Endometrium (tissue), 2 donors: ENCODE data around the gene CTTNBP2NL.

ENCODE experiments used
- FAIRE-seq: peaks from 2 replicates; lab custom pipeline; 2012; peaks lifted over from hg19 to GRCh38; lab: Jason Lieb, UNC
- donor health status: control.
- donor health status: control.

The CTTNBP2NL gene

GRCh38 chr1:112395821-112396652 lies at the start of gene CTTNBP2NL:
CTTNBP2NL (plus strand) TSS chr1:112396214; CDS start chr1:112416166, 19,952 bp downstream.
- FAIRE-seq = peak; percentile 86

DNA sequence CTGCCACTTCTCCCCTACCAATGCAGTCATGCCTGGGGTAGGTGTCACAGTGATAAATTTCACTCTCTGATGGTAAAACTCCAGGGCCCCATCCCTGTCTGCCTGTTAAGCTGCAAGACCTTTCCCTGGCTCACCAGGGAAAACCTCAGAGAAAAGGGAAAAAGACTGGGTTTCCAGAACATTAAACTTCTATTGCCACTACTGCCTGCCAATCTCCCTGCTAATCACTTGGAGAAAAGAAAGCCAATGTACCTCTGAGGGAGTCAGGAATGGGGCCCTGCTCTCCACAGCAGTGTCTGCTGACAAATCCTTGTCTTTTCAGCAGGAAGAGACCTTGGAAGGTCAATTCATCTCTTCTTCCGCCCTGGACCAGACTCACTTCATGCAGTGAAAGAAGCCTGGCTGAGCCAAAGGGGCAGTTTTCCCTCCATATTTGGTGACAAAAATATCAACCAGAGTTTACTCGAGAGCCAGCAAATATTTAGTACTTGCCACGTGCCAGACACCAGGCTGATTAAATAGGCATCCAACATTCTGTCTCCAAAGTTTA lies 49.1 kb upstream of the CTTNBP2NL start:
- FAIRE-seq = no peak

GRCh38 chr1:112356765-112357164 lies 39.2 kb upstream of the CTTNBP2NL start:
- no peak for FAIRE-seq

GRCh38 chr1:112357467-112357866 lies 38.5 kb upstream of the CTTNBP2NL start:
- no peak for FAIRE-seq

DNA sequence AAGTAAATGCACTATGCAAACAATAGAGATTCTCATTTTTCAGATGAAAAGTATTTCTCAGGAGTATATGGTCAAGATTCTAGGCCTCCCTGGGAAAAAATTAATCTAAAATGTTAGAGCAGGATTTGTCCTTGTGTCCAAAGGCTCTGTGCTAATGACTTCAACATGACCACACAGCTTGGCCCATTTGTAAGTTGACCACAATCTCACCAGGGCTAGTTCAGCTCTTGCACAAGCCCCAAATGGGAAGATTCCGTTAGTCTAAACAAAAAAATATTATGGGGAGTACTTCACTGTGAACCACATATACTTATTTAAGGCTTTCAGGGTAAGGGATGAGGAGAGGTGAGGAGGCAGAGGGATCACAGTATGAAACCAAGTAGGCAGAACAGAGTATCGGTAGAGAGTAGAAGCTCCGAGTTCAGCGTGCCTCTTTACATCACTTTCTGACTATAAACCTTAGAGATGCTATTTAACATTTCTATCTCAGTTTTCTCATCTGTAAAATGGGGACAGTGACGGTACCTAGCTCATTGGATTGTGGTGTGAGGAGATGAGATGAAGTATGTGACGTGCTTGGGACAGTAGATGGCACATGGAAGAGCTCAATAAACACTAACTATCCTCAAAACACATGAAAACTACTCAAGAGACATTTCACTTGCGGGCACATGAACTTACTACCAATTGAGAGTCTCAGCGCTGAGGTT lies 37.8 kb upstream of the CTTNBP2NL start:
- no peak for FAIRE-seq

DNA sequence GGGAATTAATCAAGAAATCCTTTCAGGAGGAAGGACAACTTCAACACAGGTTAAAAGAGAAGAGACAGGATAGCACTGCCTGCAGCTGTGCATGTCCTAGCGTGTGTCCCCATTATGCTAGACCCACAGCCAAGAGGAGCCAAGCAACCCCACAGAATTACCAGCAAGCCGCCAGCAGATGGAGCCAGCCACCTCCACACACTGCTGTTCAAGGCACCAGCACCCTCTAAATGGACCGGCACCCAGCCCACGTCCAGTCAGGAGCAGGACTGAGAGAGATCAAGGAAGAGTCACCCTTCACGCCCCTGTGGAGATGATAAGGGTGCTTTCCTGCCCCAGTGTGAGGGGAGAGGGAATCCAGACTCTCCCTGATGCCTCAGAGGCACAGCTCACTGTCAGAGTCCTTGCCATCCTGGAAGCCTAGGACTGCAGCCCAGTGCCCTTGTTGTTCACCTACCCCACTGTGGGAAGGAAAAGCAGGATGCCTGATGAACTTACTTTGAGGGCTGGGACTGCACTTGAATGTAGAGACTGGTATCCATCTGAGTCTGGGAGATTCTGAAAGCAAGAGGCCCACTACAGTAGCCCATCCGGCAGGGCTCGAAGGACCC lies 37.1 kb upstream of the CTTNBP2NL start:
- no peak for FAIRE-seq

- no peak for FAIRE-seq
Measured at GRCh38 chr1:112359961-112360767, 35.9 kb upstream of the CTTNBP2NL start.

- no peak for FAIRE-seq
Measured at GRCh38 chr1:112363636-112364035, 32.4 kb upstream of the CTTNBP2NL start.

GRCh38 chr1:112368198-112368597 lies 27.8 kb upstream of the CTTNBP2NL start:
- FAIRE-seq = no peak

DNA sequence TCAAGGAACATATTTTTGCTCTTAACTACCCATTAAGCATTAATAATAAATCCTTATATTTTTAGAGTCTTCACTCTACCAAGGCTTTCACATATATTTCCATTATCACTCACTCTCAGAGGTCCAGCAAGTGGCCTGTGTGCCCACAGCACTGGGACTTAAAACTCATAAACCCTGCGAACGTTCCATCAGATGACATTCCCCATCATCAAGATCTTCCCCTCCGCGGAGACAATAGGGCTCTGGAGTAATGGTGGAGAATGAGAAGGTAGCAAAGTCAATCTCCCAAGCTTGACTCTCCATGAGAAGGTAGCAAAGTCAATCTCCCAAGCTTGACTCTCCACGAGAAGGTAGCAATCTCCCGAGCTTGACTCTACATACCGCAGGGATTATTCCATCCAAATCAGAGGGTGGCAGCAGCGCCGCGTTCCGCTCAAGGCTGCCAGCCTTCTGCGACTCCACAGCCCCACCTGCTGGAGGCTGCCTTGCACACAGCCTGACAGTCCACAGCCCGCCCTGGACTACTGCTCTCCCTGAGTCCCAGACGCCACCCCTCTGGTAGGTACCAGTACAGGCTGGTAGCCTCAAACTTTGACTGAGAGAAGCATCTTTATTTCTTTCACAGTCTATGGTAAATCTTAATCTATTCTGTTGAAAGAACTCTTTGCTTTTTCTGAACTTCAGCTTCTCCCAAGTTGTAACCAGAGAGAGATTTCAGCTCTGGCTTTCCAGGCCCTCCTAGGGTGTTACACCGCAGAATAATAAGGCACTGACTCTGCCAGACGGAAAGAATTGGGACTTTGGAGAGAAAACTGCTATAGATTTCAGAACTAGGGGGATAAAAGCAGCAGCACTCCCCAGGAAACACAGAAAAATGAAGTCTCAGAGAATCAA lies 26.4 kb upstream of the CTTNBP2NL start:
- FAIRE-seq = no peak

DNA sequence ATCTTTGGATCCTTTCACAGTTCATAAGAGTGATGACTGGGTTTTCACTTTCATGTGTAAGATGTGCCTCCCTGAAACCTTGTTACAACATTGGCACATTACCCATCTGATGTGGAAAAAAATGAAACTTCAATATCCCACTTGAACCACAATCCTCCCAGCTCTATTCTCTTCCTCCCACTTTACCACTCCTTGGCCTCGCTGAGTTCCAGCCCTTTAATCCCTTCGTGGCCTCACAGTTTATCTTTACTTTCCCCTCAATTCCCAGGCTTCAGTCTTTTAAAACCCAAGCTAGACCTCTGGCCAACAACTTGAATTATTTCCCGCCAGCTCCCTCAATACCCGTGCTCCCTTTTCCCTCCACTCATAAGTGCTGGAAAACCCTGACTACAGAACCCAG lies 25.0 kb upstream of the CTTNBP2NL start:
- no peak for FAIRE-seq

DNA sequence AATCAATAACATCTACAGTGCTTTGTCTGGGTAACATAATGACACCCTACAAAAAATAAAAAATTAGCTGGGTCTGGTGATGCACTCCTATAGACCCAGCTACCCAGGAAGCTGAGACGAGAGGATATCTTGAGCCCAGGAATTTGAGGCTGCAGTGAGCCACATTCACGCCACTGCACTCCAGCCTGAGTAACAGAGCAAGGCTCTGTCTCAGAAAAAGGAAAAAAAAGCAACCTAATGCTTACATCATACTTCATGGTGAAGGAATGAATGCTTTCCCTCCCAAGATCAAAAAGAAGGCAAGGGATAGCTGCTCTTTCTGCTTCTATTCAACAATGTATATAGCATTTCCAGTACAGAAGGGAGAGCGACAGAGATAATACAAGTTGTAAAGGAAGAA lies 24.2 kb upstream of the CTTNBP2NL start:
- no peak for FAIRE-seq

DNA sequence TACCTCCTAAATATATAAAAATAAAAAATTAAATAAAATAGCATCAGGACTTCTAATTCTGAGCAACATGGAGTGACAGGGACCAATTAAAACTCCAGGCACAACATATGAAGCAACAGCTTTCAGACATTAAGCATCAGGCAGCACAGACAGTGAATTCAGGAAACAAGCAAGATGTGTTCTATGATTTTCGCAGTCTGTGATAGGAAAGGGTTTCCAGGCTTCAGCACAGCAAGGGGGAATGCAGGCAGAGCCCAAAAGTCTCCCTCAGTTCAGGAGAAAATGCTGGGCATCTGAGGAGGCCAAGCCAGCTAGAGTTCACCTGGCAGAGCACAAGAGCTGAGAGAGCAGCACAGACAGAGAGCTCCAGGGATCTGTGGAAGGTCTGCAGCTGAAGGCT lies 22.2 kb upstream of the CTTNBP2NL start:
- FAIRE-seq = no peak

DNA sequence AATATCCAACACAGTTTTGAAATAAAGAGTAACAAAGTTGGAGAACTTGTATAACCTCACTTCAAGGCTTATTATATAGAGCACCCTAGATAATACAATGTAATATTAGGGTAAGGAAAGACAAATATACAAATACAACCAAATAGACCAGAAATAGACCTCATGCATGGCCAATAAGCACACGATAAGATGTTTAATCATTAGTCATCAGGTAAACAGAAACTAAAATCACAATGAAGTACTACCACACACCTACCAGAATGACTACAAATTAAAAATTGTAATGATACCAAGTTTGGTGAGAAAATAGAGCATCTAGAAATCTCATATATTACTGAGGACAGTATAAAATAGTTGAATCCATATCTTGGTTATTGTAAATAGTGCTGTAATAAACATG lies 20.3 kb upstream of the CTTNBP2NL start:
- no peak for FAIRE-seq

GRCh38 chr1:112380356-112380755 lies 15.7 kb upstream of the CTTNBP2NL start:
- no peak for FAIRE-seq

GRCh38 chr1:112381324-112382076 lies 14.5 kb upstream of the CTTNBP2NL start:
- FAIRE-seq = no peak

GRCh38 chr1:112383759-112384370 lies 12.1 kb upstream of the CTTNBP2NL start:
- no peak for FAIRE-seq

DNA sequence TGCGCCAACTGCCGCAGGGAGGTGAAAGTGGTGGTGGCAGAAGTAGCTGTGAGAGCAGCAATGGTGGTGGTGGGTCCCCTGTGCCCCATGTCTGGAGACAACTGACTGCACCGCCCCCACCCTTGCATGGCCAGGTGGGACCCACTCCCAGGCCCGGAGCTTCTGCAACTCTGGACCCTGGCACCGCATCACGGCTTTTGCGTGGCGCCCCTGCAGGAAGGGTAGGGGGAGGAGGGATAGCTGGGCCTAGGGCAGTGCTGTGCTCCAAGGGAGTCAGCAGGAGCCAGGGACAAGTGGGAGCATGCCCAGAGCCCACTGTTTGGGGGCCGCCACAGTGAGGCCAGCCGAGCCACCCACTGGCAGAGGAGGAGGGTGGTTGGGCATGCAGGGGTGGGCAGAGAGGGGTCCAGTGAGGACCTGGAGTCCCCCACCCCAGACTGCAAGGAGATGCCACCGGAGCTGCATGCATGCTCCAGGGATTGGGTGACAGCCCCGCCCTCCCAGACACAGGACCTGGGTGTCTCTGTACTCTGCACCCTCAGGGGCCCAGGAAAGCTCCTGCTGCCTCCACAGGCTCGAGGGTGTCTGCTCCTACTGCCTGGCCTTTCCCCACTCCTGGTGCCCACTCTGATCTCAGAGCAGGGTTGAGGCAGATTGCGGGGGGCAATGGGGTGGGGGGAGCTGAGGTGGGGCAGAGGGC lies 9.8 kb upstream of the CTTNBP2NL start:
- no peak for FAIRE-seq

GRCh38 chr1:112386731-112387346 lies 9.2 kb upstream of the CTTNBP2NL start:
- FAIRE-seq = no peak
